HEK293 (cell line): ENCODE data around the gene ROR2.

ENCODE experiments used
- CTCF ChIA-PET: fragments of 350-600 bp; formaldehyde crosslinking; extraction: SDS; loops from one replicate; lab custom pipeline; 2021; ENCODE audit warnings: antibody characterized with exemption; lab: Yijun Ruan, JAX
- POLR2A ChIA-PET: fragments of 300-600 bp; formaldehyde crosslinking; extraction: SDS; loops from one replicate; lab custom pipeline; 2020; ENCODE audit warnings: antibody characterized with exemption, inconsistent platforms; lab: Yijun Ruan, JAX
- H3K27ac ChIP-seq: fragments of 200-500 bp; sonication (Bioruptor generic); 2 replicates; pipeline ENCODE4 v1.5.1; 2014; ENCODE audit warnings: low read depth, low read length, control low read depth, inconsistent platforms; ENCODE audit errors: extremely low read depth
- H3K36me3 ChIP-seq, 2 experiments: fragments of 200-500 bp in 1 of 2; sonication (Bioruptor generic) in 1 of 2; 1 replicate in 1 of 2; 2 replicates in 1 of 2; pipeline ENCODE4 v1.5.1; 2014 to 2017; ENCODE audit warnings: inconsistent platforms in 2 of 2, low read length in 2 of 2; ENCODE audit not compliant: control insufficient read depth in 2 of 2, insufficient read depth in 1 of 2
- H3K4me1 ChIP-seq: fragments of 200-500 bp; sonication (Bioruptor generic); 2 replicates; pipeline ENCODE4 v1.5.1; 2014; ENCODE audit warnings: mild to moderate bottlenecking, low read length, inconsistent platforms; ENCODE audit not compliant: control insufficient read depth, insufficient read depth
- H3K4me3 ChIP-seq: 2 replicates; pipeline ENCODE4 v1.5.1; 2011; ENCODE audit warnings: low read depth, mild to moderate bottlenecking, control low read depth, low read length, moderate library complexity
- H3K9me3 ChIP-seq: fragments of 200-500 bp; sonication (Bioruptor generic); 2 replicates; pipeline ENCODE4 v1.5.1; 2014; ENCODE audit warnings: low read depth, low read length, inconsistent platforms; ENCODE audit not compliant: control insufficient read depth, insufficient read depth
- AEBP2 ChIP-seq: fragments of 450-650 bp; formaldehyde crosslinking; IDR thresholded peaks from 2 replicates; pipeline ENCODE4 v1.5.1; 2016; ENCODE audit warnings: missing biosample characterization, missing genetic modification characterization, borderline replicate concordance
- FEZF1 ChIP-seq: fragments of 450-650 bp; formaldehyde crosslinking; IDR thresholded peaks from 2 replicates; pipeline ENCODE4 v1.5.1; 2016; ENCODE audit warnings: missing biosample characterization, missing genetic modification characterization
- GLI4 ChIP-seq: fragments of 450-650 bp; formaldehyde crosslinking; IDR thresholded peaks from 2 replicates; pipeline ENCODE4 v1.5.1; 2016; ENCODE audit warnings: missing biosample characterization, missing genetic modification characterization
- KLF1 ChIP-seq: fragments of 450-650 bp; formaldehyde crosslinking; IDR thresholded peaks from 2 replicates; pipeline ENCODE4 v1.5.1; 2016; ENCODE audit warnings: missing biosample characterization, missing genetic modification characterization
- PATZ1 ChIP-seq: fragments of 450-650 bp; formaldehyde crosslinking; IDR thresholded peaks from 2 replicates; pipeline ENCODE4 v1.5.1; 2016; ENCODE audit warnings: missing biosample characterization, missing genetic modification characterization
- RBAK ChIP-seq: fragments of 450-650 bp; formaldehyde crosslinking; IDR thresholded peaks from 2 replicates; pipeline ENCODE4 v1.5.1; 2016; ENCODE audit warnings: missing biosample characterization, missing genetic modification characterization
- REST ChIP-seq: fragments of 450-650 bp; formaldehyde crosslinking; IDR thresholded peaks from 2 replicates; pipeline ENCODE4 v1.5.1; 2016; ENCODE audit warnings: missing biosample characterization, missing genetic modification characterization
- ZBTB10 ChIP-seq: fragments of 450-650 bp; formaldehyde crosslinking; IDR thresholded peaks from 2 replicates; pipeline ENCODE4 v1.5.1; 2016; ENCODE audit warnings: missing biosample characterization, missing genetic modification characterization
- ZNF16 ChIP-seq: fragments of 450-650 bp; formaldehyde crosslinking; IDR thresholded peaks from 2 replicates; pipeline ENCODE4 v1.5.1; 2016; ENCODE audit warnings: low read depth, missing biosample characterization, missing genetic modification characterization
- ZNF184 ChIP-seq: fragments of 450-650 bp; IDR thresholded peaks from 2 replicates; pipeline ENCODE4 v1.5.1; 2018; ENCODE audit warnings: missing biosample characterization, mild to moderate bottlenecking, missing genetic modification characterization
- ZNF23 ChIP-seq: fragments of 450-650 bp; formaldehyde crosslinking; IDR thresholded peaks from 2 replicates; pipeline ENCODE4 v1.5.1; 2016; ENCODE audit warnings: missing biosample characterization, missing genetic modification characterization, borderline replicate concordance
- ZNF24 ChIP-seq: fragments of 450-650 bp; formaldehyde crosslinking; IDR thresholded peaks from 2 replicates; pipeline ENCODE4 v1.5.1; 2016; ENCODE audit warnings: missing biosample characterization, missing genetic modification characterization
- ZNF274 ChIP-seq, 2 experiments: fragments of 200-500 bp in 1 of 2; fragments of 450-650 bp in 1 of 2; sonication (Bioruptor generic) in 1 of 2; formaldehyde crosslinking in 1 of 2; IDR thresholded peaks; 2 replicates each; pipeline versions ENCODE4 v1.5.1 to v1.6.1; 2014 to 2016; ENCODE audit warnings: borderline replicate concordance in 1 of 2, inconsistent platforms in 1 of 2, low read length in 1 of 2, missing biosample characterization in 1 of 2, missing genetic modification characterization in 1 of 2
- ZNF324 ChIP-seq: fragments of 450-650 bp; formaldehyde crosslinking; IDR thresholded peaks from 2 replicates; pipeline ENCODE4 v1.5.1; 2016; ENCODE audit warnings: missing biosample characterization, missing genetic modification characterization
- ZNF449 ChIP-seq: fragments of 450-650 bp; formaldehyde crosslinking; IDR thresholded peaks from 2 replicates; pipeline ENCODE4 v1.5.1; 2017; ENCODE audit warnings: missing biosample characterization, mild to moderate bottlenecking, missing genetic modification characterization, moderate library complexity
- ZNF544 ChIP-seq: fragments of 450-650 bp; formaldehyde crosslinking; IDR thresholded peaks from 2 replicates; pipeline ENCODE4 v1.5.0; 2017; ENCODE audit warnings: missing biosample characterization, missing genetic modification characterization
- ZNF621 ChIP-seq: fragments of 450-650 bp; formaldehyde crosslinking; IDR thresholded peaks from 2 replicates; pipeline ENCODE4 v1.5.1; 2017; ENCODE audit warnings: missing biosample characterization, missing genetic modification characterization
- ZNF677 ChIP-seq: fragments of 450-650 bp; IDR thresholded peaks from 2 replicates; pipeline ENCODE4 v1.5.0; 2018; ENCODE audit warnings: missing biosample characterization, mild to moderate bottlenecking, missing genetic modification characterization, moderate library complexity
- ZNF776 ChIP-seq: fragments of 450-650 bp; formaldehyde crosslinking; IDR thresholded peaks from 2 replicates; pipeline ENCODE4 v1.5.0; 2017; ENCODE audit warnings: missing biosample characterization, missing genetic modification characterization, borderline replicate concordance
- ZNF792 ChIP-seq: fragments of 450-650 bp; formaldehyde crosslinking; IDR thresholded peaks from 2 replicates; pipeline ENCODE4 v1.5.1; 2016; ENCODE audit warnings: missing biosample characterization, missing genetic modification characterization

Gene ROR2

GRCh38 chr9:91803970-91804752 is 145.9 kb downstream of the ROR2 start:
- no peak for TF ChIP-seq PATZ1 (tag by site-specific recombination)
- TF ChIP-seq RBAK (tag by site-specific recombination) = no peak
- no peak for TF ChIP-seq ZNF621
- TF ChIP-seq ZNF544 = no peak
- TF ChIP-seq ZBTB10 = no peak
- TF ChIP-seq ZNF24 (tag by site-specific recombination) = no peak
- TF ChIP-seq ZNF792 (tag by site-specific recombination) = no peak
- TF ChIP-seq ZNF776 (tag by site-specific recombination) = no peak
- no peak for TF ChIP-seq ZNF449
- no peak for TF ChIP-seq REST (tag by site-specific recombination)
- TF ChIP-seq GLI4 (tag by site-specific recombination) = no peak
- no peak for TF ChIP-seq ZNF23
- no peak for TF ChIP-seq ZNF16 (tag by site-specific recombination)
- no peak for TF ChIP-seq AEBP2 (tag by site-specific recombination)
- no peak for TF ChIP-seq ZNF274 (IDR thresholded peaks at IDR 0.05; ENCODE audit: low read length)
- no peak for TF ChIP-seq ZNF274 (tag by site-specific recombination; IDR thresholded peaks at IDR 0.05; ENCODE audit: borderline replicate concordance)
- TF ChIP-seq FEZF1 (tag by site-specific recombination) = no peak
- TF ChIP-seq KLF1 (tag by site-specific recombination) = no peak
- no peak for TF ChIP-seq ZNF677 (tag by site-specific recombination)
- no peak for TF ChIP-seq ZNF324
- TF ChIP-seq ZNF184 (tag by site-specific recombination) = no peak
- Histone ChIP-seq H3K4me3 (no peak overlapping the region), H3K4me1 (no peaks in the 10 kb centered on the region), H3K36me3 (no peaks in the 10 kb centered on the region), H3K27ac (no peak overlapping the region), H3K9me3 (no peaks in the 10 kb centered on the region)
- ChIA-PET CTCF (interaction anchor here (0.5 kb wide), 1 partner anchor 832 kb away, joined by 5 read pairs; no protein-coding TSS in a partner anchor), POLR2A (no interaction called here)
